Activated CD4-positive, alpha-beta T cell treated with anti-CD3 and anti-CD28 coated beads, Interleukin-2, Interleukin-6, amounts not matched to agents 100 ng/mL and 50 ng/mL, durations not matched to agents 16 hours and 8 hours (primary cell): ENCODE measurements around the gene OR5P2.
"Not testable (repeated sequence)": the region's sequence is repeated elsewhere in the genome, so short reads cannot be mapped to it uniquely, and the experiment has no call there.

ENCODE experiments used
- DNase-seq: peaks from one replicate; pipeline ENCODE4 v3.0.0-alpha.2; 2020

Gene OR5P2, protein sequence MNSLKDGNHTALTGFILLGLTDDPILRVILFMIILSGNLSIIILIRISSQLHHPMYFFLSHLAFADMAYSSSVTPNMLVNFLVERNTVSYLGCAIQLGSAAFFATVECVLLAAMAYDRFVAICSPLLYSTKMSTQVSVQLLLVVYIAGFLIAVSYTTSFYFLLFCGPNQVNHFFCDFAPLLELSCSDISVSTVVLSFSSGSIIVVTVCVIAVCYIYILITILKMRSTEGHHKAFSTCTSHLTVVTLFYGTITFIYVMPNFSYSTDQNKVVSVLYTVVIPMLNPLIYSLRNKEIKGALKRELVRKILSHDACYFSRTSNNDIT

DNA sequence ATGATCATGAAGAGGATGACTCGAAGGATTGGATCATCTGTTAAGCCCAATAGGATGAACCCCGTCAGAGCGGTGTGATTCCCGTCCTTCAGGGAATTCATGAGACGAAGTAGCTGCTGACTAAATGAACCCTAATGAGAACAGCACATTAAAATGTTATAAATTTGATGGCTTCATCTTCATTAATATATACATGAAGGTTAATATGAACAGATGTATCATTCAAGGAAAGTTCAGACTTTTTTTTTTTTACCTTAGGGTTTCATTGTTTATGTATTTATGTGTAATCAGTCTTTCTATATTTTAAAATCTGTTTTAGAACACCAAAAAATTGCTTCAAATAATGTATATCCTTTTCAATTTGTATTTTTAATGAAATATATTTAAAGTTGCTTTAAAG is at the start of gene OR5P2:
Gene OR5P2, minus strand, starts transcription at position 101 of the 400 bp plus-strand sequence. Its CDS starts 0 bp downstream, at position 101.
- DNase-seq = no peak

DNA sequence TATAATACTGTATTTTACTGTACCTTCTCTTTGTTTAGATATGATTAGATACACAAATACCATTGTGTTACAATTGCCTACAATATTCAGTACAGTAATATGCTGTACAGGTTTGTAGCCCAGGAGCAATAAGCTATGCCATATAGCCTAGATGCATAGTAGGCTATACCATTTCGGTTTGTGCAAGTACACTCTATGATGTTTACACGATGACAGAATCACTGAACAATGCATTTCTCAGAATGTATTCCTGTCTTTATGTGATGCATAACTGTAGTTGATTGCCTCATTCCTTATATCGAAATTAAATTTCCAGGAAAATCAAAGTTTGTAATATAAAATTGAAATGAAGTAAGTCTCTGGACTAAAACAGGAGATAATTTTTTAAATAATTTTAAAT is 49.3 kb upstream of the OR5P2 start:
- no peak for DNase-seq

DNA sequence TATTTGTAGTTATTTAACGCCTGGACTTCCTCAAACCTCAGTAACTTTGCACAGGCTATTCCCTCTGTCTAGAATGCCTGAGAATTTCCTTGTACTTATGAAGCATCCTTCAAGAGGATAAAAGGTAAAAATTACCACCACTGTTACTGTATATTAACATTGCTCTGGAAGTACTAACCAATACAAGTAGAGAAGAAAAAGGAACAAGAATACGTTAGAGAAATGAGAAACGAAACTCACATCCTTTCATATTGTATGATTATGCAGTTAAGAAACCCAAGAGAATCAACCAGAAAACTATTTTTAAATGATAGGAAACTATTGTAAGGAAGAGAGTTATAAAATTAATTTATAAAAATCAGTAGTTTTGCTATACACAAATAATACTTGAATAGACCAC is 48.2 kb upstream of the OR5P2 start:
- DNase-seq = no peak

DNA sequence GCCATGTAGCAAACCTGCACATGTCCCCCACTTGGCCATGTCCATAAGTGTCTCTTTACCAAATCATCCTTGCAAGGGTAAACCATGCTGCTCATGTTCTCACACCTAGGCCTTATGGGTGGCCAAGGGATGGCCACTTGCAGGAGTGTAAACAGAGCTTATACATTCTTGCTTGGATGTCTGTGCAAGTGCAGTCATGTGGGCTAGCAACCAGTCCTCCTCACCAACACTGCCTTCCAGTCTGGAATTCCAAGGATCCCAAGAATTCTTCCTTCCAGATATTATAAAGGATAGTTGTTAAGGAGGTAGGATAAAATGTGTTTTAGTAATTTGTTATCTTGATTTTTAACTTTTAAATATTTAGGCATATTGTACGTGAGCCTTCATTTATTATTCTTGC is 47.8 kb upstream of the OR5P2 start:
- no peak for DNase-seq

DNA sequence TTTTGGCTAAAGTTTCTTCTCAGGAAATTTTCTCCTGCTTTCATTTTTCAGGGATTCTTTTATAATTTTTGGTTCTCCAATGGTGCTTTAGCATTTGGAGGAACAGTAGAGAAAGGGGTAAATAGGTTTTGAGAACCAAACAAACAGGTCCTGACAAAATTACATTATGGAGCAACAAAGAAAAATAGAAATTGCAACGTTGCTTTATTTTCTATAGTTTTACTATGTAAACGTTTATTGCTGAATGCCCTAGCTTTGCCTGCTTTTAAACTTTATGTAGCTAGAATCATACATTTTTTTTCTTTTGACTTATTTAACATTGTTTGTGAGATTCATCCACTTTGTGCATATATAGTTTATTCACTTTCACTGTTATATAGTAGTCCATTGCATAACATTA is 43.8 kb upstream of the OR5P2 start:
- no peak for DNase-seq

DNA sequence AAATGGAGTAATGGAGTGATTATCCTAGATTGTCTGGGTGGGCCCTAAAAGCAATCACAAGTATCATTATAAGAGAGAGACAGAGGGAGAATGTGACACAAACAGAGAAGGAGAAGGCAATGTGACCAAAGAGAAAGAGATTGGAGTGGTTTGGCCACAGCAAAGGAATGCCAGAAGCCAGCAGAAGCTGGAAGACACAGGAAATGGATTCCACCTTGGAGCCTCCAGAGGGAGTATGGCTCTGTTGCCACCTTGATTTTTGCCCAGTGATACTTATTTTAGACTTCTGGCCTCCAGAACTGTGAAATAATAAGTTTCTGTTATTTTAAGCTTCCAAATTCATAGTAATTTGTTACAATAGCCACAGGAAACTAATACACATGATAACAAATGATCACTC is 36.8 kb upstream of the OR5P2 start:
- DNase-seq = no peak

DNA sequence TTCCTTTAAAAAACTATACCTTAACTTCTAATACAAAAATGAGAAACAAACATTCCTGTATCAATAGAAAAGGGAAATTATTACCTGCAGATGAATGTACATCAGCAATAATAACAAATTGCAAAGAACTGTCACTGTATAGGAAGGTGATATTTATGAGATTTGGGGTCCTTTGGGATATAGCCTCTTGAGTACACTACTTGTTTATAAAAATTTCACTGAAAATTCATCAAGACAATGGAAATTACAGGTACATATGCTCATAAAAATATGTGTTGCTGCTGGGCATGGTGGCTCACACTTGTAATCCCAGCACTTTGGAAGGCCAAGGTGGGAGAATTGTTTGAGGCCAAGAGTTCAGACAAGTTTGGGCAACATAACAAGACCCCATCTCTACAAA is 34.0 kb upstream of the OR5P2 start, which contains the start of gene OR5P3:
Gene OR5P3, minus strand, starts transcription at position 101 of the 400 bp plus-strand sequence.
- no peak for DNase-seq

DNA sequence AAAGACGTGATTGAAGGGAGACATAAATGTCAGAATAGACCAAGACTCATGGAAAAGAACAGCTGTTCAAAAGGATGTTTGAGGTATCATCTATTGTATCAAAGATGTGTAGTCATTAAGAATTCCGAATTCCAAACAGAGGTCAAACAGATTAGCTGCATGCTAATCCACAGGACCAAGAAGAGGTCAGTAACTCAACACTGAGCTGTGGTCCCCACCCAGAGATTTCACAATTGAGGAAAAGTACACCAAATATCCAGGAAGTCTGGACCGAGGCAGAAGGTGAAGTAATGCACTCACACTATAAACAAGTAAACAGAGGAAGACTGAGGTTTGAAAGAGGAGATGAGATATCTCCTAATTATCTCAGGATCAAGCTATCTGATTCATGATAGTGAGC is 29.6 kb upstream of the OR5P2 start:
- DNase-seq = no peak

DNA sequence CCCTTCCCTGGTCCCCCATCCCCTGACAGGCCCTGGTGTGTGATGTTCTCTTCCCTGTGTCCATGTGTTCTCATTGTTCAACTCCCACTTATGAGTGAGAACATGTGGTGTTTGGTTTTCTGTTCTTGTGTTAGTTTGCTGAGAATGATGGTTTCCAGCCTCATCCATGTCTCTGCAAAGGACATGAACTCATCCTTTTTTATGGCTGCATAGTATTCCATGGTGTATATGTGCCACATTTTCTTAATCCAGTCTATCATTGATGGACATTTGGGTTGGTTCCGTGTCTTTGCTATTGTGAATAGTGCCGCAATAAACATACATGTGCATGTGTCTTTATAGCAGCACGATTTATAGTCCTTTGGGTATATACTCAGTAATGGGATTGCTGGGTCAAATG is 23.7 kb upstream of the OR5P2 start:
- not testable (repeated sequence) for DNase-seq

DNA sequence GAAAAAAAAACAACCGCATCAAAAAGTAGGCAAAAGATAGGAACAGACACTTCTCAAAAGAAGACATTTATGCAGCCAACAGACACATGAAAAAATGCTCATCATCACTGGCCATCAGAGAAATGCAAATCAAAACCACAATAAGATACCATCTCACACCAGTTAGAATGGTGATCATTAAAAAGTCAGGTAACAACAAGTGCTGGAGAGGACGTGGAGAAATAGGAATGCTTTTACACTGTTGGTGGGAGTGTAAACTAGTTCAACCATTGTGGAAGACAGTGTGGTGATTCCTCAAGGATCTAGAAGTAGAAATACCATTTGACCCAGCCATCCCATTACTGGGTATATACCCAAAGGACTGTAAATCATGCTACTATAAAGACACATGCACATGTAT is 18.2 kb upstream of the OR5P2 start:
- not testable (repeated sequence) for DNase-seq

DNA sequence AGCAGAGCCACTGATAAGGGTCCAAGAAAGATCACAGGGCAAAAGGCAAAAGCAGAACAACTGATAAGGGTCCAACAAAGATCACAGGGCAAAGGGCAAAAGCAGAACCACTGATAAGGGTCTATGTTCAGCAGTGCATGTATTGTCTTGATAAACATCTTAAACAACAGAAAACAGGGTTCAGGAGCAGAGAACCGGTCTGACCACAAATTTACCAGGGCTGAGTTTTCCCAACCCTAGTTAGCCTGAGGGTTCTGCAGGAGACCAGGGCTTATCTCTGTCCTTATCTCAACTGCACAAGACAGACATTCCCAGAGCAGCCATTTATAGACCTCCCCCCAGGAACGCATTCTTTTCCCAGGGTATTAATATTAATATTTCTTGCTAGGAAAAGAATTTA is 13.6 kb upstream of the OR5P2 start:
- DNase-seq = not testable (repeated sequence)

DNA sequence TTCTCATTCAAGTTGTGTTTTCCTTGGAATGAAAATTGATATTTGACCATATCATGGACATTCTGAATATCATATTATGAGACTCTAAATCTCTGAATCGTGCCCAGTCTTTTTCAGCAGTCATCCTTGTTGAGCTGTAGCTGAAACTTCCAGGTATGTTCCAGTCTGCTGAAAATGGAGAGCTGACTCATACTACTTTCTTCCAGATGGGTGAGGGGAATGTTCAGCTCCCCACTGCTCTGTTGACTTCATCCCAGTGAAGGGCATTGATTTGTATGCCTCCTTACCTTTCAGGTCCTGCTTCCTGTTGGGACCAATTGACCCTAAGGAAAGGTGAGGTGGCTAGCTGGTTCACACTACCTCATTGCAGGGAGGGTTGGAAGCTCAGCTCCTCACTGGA is 3.5 kb downstream of the OR5P2 start:
- no peak for DNase-seq

DNA sequence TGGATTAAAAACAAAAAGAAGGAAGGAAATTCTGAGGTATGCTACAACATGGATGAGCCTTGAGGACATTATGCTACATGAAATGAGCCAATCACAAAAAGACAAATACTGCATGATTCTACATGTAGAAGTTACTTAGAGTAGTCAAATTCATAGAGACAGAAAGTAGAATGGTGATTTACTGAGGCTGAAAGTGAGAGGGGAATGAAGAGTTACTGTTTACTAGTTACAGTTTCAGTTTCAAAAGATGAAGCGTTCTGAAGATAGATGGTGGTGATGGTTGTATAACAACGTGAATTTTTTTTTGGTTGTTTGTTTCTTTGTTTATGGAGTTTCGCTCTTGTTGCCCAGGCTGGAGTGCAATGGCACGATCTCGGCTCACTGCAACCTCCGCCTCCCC is 9.5 kb downstream of the OR5P2 start:
- DNase-seq = no peak

DNA sequence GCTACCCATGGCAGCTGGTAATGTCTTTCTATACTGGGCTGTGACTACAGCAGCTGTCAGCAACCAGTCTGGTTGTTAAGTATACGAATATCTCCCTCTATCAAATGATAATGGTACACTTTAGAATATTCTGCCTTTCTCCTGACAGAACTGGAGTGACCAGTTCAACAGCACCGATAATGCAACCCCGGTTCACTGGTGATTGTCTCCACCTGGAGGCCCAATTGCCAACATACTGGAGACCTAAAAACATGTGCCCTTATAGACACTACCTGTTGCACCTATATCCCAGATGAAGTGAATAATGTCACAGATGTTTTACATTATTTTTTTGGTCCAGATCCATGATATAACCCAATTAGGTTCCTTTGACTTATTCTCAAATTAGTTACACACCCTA is 21.1 kb downstream of the OR5P2 start:
- no peak for DNase-seq

DNA sequence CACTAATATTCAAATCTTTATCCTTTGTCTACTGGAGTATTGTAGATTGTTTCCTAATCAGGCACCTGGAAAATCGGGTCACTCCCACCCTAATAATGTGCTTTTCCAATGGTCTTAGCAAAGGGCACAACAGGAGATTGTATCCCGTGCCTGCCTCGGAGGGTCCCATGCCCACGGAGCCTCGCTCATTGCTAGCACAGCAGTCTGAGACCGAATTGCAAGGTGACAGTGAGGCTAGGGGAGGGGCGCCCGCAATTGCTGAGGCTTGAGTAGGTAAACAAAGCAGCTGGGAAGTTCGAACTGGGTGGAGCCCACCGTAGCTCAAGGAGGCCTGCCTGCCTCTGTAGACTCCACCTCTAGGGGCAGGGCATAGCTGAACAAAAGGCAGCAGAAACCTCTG is 32.4 kb downstream of the OR5P2 start:
- DNase-seq = not testable (repeated sequence)

DNA sequence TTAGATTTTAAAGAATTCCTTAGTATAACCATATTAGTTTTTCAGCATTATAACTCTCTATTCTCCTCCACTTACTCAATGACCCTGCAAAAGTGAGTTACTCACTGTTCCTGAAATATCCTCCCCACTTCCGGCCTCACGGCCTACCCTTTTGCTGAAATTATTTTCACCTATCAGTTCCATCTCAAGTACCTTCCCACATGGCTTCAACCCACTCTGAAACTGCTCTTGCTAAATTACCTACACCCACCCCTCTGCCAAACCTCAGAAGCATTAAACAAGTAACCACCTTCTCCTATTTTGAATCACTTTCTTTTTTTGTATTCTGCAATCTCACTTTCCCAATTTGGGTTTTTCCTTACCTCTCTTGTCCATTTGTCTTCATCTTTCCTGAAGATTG is 37.7 kb downstream of the OR5P2 start:
- DNase-seq = peak; percentile 13

DNA sequence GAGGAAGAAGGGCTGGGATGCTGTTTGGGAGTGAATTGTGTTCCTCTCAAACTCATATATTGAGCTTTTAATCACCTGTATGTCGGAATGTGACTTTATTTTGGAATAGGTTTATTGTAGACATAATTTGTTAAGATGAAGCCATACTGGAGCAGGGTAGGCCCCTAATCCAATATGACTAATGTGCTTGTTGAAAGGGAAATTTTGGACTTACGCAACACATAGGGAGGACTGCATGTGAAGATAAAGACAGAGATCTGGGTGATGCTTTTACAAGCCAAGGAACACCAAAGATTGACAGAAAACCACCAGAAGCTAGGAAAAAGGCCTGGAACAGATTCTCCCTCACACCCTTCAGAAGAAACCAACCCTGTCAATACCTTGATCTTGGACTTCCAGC is 47.3 kb downstream of the OR5P2 start:
- DNase-seq = no peak
